Activated naive CD4-positive, alpha-beta T cell treated with anti-CD3 and anti-CD28 coated beads, Interleukin-2, amount 50 U/mL, for 24 hours (primary cell): ENCODE results near the gene CGB5.
"Not testable (repeated sequence)": the region's sequence is repeated elsewhere in the genome, so short reads cannot be mapped to it uniquely, and the experiment has no call there.

Experiments
- H3K27ac Mint-ChIP-seq: one replicate; pipeline ENCODE4 v1.8.0; 2021; ENCODE audit warnings: mild to moderate bottlenecking, mixed read lengths
- H3K27me3 Mint-ChIP-seq: one replicate; pipeline ENCODE4 v1.8.0; 2021; ENCODE audit warnings: mixed read lengths
- H3K36me3 Mint-ChIP-seq: one replicate; pipeline ENCODE4 v1.8.0; 2021; ENCODE audit warnings: mixed read lengths
- H3K4me1 Mint-ChIP-seq: one replicate; pipeline ENCODE4 v1.8.0; 2021; ENCODE audit warnings: mixed read lengths
- H3K4me3 Mint-ChIP-seq: one replicate; pipeline ENCODE4 v1.8.0; 2021; ENCODE audit warnings: mild to moderate bottlenecking, mixed read lengths
- H3K9me3 Mint-ChIP-seq: one replicate; pipeline ENCODE4 v1.8.0; 2021; ENCODE audit warnings: mixed read lengths

CGB5 gene

DNA sequence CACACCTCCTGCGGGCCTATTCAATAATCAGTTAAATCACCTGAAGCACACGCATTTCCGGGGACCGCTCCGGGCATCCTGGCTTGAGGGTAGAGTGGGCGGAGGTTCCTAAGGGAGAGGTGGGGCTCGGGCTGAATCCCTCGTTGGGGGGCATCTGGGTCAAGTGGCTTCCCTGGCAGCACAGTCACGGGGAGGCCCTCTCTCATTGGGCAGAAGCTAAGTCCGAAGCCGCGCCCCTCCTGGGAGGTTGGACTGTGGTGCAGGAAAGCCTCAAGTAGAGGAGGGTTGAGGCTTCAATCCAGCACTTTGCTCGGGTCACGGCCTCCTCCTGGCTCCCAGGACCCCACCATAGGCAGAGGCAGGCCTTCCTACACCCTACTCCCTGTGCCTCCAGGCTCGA, at the start of gene CGB5:
Gene CGB5 (plus strand): TSS at position 301 of the 400 bp plus-strand sequence. CDS start 362 bp downstream, outside the sequence.
- not testable (repeated sequence) for H3K27ac Mint-ChIP-seq, H3K27me3 Mint-ChIP-seq, H3K4me3 Mint-ChIP-seq, H3K36me3 Mint-ChIP-seq, H3K4me1 Mint-ChIP-seq, H3K9me3 Mint-ChIP-seq

DNA sequence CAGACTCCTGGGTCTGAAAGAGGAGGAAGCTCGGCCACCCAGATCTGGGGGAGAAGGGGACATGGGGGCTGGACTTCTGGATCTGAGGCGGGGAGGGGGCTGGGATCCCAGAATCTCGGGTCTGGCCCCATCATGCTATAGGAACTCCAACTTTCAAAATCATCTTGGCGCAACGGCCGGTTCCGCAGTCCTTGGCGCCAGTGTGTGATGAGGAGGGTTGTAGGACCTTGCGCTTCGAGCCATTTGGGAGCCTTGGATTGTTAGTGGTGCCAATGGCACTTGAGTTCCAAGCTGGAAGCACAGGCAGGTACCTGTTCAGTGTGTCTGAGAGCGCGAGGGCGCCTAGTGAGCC, 49.6 kb upstream of the CGB5 start:
- peaks cover 10% of the 10 kb centered on the region for H3K36me3 Mint-ChIP-seq
- no peaks in the 10 kb centered on the region for H3K27me3 Mint-ChIP-seq
- peak overlapping the region; percentile 98 for H3K4me3 Mint-ChIP-seq
- H3K9me3 Mint-ChIP-seq: no peaks in the 10 kb centered on the region
- peak overlapping the region; percentile 98 for H3K27ac Mint-ChIP-seq
- H3K4me1 Mint-ChIP-seq: peaks cover 46% of the 10 kb centered on the region

DNA sequence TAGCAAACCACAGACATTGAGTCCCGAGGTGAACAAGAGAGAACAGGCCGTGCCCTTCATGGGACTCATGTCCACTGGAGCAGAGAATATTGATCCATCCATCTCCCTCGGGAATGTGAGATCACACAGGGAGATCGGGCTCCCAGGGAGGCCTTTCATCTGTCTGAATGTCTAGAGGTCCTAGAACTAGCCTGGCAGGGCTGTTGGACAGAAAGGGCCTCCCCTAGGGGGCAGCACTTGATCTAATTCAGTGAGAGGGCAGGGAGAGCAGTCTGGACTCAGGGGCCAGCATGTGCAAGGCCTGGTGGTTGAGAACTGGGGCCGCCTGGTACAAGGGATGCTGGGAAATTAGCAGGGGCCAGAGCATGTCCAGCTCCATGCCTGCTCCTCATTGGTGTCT, 45.7 kb upstream of the CGB5 start:
- H3K4me1 Mint-ChIP-seq: peaks cover 34% of the 10 kb centered on the region
- H3K4me3 Mint-ChIP-seq: no peak overlapping the region
- H3K36me3 Mint-ChIP-seq: peaks cover 9% of the 10 kb centered on the region
- H3K27ac Mint-ChIP-seq: no peak overlapping the region
- no peaks in the 10 kb centered on the region for H3K27me3 Mint-ChIP-seq
- H3K9me3 Mint-ChIP-seq: no peaks in the 10 kb centered on the region

GRCh38 chr19:48999481-49000325, 43.9 kb upstream of the CGB5 start:
- Mint-ChIP-seq H3K9me3 (no peaks in the 10 kb centered on the region), H3K4me1 (peaks cover 24% of the 10 kb centered on the region), H3K27me3 (no peaks in the 10 kb centered on the region), H3K36me3 (peaks cover 6% of the 10 kb centered on the region), H3K27ac (no peak overlapping the region), H3K4me3 (no peak overlapping the region)

- Mint-ChIP-seq H3K36me3 (peaks cover 2% of the 10 kb centered on the region), H3K4me1 (peaks cover 7% of the 10 kb centered on the region), H3K4me3 (no peak overlapping the region), H3K27ac (no peak overlapping the region), H3K27me3 (no peaks in the 10 kb centered on the region), H3K9me3 (no peaks in the 10 kb centered on the region)
Observed at GRCh38 chr19:49004133-49004532, 39.5 kb upstream of the CGB5 start.

GRCh38 chr19:49004964-49005614, 38.6 kb upstream of the CGB5 start:
- Mint-ChIP-seq H3K27ac (no peak overlapping the region), H3K9me3 (no peaks in the 10 kb centered on the region), H3K27me3 (no peaks in the 10 kb centered on the region), H3K4me3 (no peak overlapping the region), H3K36me3 (no peaks in the 10 kb centered on the region), H3K4me1 (no peaks in the 10 kb centered on the region)

GRCh38 chr19:49006905-49007304, 36.7 kb upstream of the CGB5 start:
- no peaks in the 10 kb centered on the region for H3K27me3 Mint-ChIP-seq
- peaks cover 2% of the 10 kb centered on the region for H3K36me3 Mint-ChIP-seq
- no peaks in the 10 kb centered on the region for H3K9me3 Mint-ChIP-seq
- no peaks in the 10 kb centered on the region for H3K4me1 Mint-ChIP-seq
- H3K27ac Mint-ChIP-seq: no peak overlapping the region
- no peak overlapping the region for H3K4me3 Mint-ChIP-seq

DNA sequence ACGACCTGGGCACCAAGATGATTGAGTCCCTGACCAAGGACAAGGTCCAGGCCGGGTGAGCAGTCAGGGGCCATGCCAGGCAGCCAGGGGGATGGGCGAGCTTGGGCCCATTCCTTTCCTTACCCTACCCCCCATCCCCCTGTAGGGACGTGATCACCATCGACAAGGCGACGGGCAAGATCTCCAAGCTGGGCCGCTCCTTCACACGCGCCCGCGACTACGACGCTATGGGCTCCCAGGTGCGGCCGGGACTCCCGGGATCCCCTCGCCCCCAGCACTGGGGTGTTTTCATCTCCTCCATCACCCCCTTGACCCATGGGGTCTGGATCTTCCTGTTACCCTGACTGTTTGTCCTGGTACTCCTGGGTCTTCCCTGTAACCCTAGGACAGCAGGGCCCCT, 33.8 kb upstream of the CGB5 start:
- no peaks in the 10 kb centered on the region for H3K27me3 Mint-ChIP-seq
- H3K4me1 Mint-ChIP-seq: no peaks in the 10 kb centered on the region
- H3K36me3 Mint-ChIP-seq: peaks cover 4% of the 10 kb centered on the region
- no peak overlapping the region for H3K4me3 Mint-ChIP-seq
- no peak overlapping the region for H3K27ac Mint-ChIP-seq
- H3K9me3 Mint-ChIP-seq: no peaks in the 10 kb centered on the region

DNA sequence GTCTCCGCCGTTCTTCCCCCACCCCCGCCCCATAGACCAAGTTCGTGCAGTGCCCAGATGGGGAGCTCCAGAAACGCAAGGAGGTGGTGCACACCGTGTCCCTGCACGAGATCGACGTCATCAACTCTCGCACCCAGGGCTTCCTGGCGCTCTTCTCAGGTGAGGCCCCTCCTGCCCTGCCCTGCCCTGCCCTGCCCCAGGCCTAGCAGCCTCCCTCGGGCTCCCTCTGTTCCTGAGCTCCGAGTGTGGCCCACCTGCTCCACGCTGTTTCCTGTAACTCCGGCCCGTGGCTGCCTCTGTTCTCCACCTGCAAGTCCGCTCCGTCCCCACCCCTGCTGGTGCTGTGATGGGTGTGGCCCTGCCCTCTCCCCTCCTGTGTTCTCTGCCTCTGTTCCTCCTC, 33.2 kb upstream of the CGB5 start:
- Mint-ChIP-seq H3K4me1 (no peaks in the 10 kb centered on the region), H3K27me3 (no peaks in the 10 kb centered on the region), H3K36me3 (peaks cover 4% of the 10 kb centered on the region)

DNA sequence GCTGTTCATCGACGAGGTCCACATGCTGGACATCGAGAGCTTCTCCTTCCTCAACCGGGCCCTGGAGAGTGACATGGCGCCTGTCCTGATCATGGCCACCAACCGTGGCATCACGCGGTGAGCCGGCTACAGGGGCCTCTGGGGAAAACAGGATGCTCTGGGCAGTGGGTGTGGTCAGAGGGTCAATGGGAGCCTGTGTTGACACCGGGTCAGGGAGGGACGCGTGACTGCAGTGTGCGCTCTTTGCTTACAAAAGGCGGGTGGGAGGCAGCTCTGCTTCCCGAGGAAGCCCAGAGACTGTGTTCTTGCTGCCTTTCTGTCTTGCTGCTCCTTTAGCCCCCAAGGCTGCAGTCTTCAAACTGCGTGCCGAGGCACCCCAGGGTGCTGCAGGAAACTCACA, 32.5 kb upstream of the CGB5 start:
- no peaks in the 10 kb centered on the region for H3K4me1 Mint-ChIP-seq
- no peaks in the 10 kb centered on the region for H3K27me3 Mint-ChIP-seq
- H3K27ac Mint-ChIP-seq: no peak overlapping the region
- H3K4me3 Mint-ChIP-seq: no peak overlapping the region
- no peaks in the 10 kb centered on the region for H3K9me3 Mint-ChIP-seq
- peaks cover 6% of the 10 kb centered on the region for H3K36me3 Mint-ChIP-seq

More for the DNA sequence above, 33.2 kb upstream of the CGB5 start:
- Mint-ChIP-seq H3K4me3 (no peak overlapping the region), H3K27ac (no peak overlapping the region), H3K9me3 (no peaks in the 10 kb centered on the region)

GRCh38 chr19:49014123-49014869, 29.4 kb upstream of the CGB5 start:
- H3K27ac Mint-ChIP-seq: no peak overlapping the region
- peaks cover 6% of the 10 kb centered on the region for H3K36me3 Mint-ChIP-seq
- no peaks in the 10 kb centered on the region for H3K27me3 Mint-ChIP-seq
- no peak overlapping the region for H3K4me3 Mint-ChIP-seq
- H3K9me3 Mint-ChIP-seq: no peaks in the 10 kb centered on the region
- peaks cover 5% of the 10 kb centered on the region for H3K4me1 Mint-ChIP-seq

GRCh38 chr19:49014870-49015255, 28.8 kb upstream of the CGB5 start:
- peaks cover 6% of the 10 kb centered on the region for H3K4me1 Mint-ChIP-seq

GRCh38 chr19:49016067-49016839, 27.4 kb upstream of the CGB5 start:
- Mint-ChIP-seq H3K4me1 (peaks cover 11% of the 10 kb centered on the region), H3K36me3 (peaks cover 4% of the 10 kb centered on the region), H3K27ac (no peak overlapping the region), H3K4me3 (no peak overlapping the region), H3K27me3 (no peaks in the 10 kb centered on the region), H3K9me3 (no peaks in the 10 kb centered on the region)

More at GRCh38 chr19:49014870-49015255, 28.8 kb upstream of the CGB5 start:
- Mint-ChIP-seq H3K36me3 (peaks cover 6% of the 10 kb centered on the region), H3K9me3 (no peaks in the 10 kb centered on the region), H3K27ac (no peak overlapping the region), H3K4me3 (no peak overlapping the region), H3K27me3 (no peaks in the 10 kb centered on the region)

DNA sequence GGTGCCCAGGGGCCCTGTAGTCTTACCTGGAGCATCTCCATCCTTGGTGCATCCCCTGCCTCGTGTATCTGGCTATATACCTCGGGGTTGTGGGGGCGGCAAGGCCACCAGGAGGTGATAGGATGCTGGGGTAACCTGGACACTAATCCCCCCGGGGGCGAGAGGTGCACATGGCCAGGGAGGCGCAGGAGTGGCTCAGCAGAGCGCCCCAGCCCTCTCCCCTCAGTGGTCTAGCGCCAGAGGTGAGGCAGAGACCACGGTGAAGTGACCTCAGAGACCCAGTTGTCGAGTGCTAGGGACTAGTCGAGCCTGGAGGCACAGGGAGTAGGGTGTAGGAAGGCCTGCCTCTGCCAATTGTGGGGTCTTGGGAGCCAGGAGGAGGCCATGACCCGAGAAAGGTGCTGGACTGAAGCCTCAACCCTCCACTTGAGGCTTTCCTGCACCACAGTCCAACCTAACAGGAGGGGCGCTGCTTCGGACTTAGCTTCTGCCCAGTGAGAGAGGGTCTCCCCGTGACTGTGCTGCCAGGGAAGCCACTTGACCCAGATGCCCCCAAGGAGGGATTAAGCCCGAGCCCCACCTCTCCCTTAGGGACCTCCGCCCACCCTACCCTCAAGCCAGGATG, 26.5 kb upstream of the CGB5 start, which contains the start of gene LHB:
Gene LHB (minus strand): TSS at position 51 of the 625 bp plus-strand sequence. CDS start 10 bp downstream, at position 41.
- Mint-ChIP-seq H3K4me3 (peak within 1 kb of the TSS; percentile 51), H3K36me3 (peaks cover 4% of the 10 kb centered on the region), H3K9me3 (no peaks in the 10 kb centered on the region), H3K27ac (no peak within 1 kb of the TSS), H3K4me1 (peaks cover 12% of the 10 kb centered on the region), H3K27me3 (no peaks in the 10 kb centered on the region)
